ENCODE results near the gene KCND3.

The KCND3 gene

GRCh38 chr1:111831153-111831552 lies 158.3 kb downstream of the KCND3 start:
- no peak for TF ChIP-seq CTCF (IDR thresholded peaks at IDR 0.05; ENCODE audit: low read length, missing control alignments)
- DNase-seq (ENCODE audit: low read depth), result no peak
- H3K4me3 ChIP-seq (replicated peaks; ENCODE audit: low read depth, low read length), result no peak overlapping the region

DNA sequence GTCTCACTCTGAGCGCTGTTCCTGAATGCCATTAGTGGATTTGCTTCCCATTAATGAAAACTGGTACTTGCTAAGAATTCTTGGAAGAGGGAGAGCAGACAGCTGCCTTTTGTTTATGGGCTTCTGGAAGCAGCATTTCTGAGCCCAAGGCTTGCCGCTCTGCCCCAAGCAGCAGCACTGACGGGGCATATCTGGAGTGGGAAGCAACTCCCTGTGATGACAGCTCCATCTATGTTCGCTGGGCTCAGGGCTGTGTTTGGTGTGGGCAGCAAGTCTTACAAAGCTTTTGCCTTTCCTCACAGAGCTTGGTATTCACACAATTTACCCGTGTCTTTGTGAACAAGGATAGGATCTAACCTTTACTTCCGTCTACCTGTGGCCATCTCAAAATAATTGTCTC lies 161.5 kb downstream of the KCND3 start:
- no peak for DNase-seq (ENCODE audit: low read depth)
- no peak for TF ChIP-seq CTCF (IDR thresholded peaks at IDR 0.05; ENCODE audit: low read length, missing control alignments)
- no peak overlapping the region for H3K4me3 ChIP-seq (replicated peaks; ENCODE audit: low read depth, low read length)

DNA sequence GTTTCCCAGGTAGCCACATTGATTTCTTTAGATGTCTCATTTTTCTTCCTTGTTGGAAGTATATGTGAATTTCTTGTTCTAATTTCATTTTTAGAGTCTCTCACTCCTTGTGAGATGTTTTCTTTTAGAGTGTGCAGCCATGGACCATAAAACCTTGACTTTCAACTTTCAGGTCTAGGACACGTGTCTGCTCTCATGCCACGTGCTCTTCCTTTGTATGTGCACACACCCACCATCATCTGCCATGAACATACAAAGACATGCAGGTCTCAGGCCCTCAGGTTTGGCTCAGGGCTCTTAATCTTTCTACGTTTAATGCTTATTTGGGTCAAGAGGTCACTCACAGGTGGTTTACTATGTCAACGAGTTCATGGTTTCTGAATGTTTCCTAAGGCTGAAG lies 163.2 kb downstream of the KCND3 start:
- no peak overlapping the region for H3K4me3 ChIP-seq (replicated peaks; ENCODE audit: low read depth, low read length)
- no peak for TF ChIP-seq CTCF (IDR thresholded peaks at IDR 0.05; ENCODE audit: low read length, missing control alignments)
- no peak for DNase-seq (ENCODE audit: low read depth)

DNA sequence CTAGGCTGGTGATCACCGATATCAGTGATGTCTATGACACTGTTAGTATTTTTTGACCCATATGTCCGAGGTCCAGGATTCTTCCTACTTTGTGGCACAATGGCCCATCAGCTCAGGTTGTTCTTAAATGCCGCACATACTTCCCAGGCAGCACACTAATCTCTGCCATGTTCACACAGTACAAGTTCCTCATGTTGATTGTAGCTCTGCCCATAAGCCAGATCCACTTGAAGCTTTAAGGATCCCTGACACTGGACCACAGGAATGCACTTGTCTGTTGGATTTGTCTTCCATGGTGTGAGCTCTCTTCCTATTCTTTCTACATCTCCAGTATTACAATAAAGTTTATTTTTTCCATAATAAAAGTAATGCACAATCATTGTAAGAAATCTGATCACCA lies 164.3 kb downstream of the KCND3 start:
- no peak overlapping the region for H3K4me3 ChIP-seq (replicated peaks; ENCODE audit: low read depth, low read length)
- DNase-seq (ENCODE audit: low read depth), result no peak
- TF ChIP-seq CTCF (IDR thresholded peaks at IDR 0.05; ENCODE audit: low read length, missing control alignments), result no peak

- no peak overlapping the region for H3K4me3 ChIP-seq (replicated peaks; ENCODE audit: low read depth, low read length)
- DNase-seq (ENCODE audit: low read depth), result no peak
- no peak for TF ChIP-seq CTCF (IDR thresholded peaks at IDR 0.05; ENCODE audit: low read length, missing control alignments)
Measured at GRCh38 chr1:111822138-111822537, 167.3 kb downstream of the KCND3 start.

DNA sequence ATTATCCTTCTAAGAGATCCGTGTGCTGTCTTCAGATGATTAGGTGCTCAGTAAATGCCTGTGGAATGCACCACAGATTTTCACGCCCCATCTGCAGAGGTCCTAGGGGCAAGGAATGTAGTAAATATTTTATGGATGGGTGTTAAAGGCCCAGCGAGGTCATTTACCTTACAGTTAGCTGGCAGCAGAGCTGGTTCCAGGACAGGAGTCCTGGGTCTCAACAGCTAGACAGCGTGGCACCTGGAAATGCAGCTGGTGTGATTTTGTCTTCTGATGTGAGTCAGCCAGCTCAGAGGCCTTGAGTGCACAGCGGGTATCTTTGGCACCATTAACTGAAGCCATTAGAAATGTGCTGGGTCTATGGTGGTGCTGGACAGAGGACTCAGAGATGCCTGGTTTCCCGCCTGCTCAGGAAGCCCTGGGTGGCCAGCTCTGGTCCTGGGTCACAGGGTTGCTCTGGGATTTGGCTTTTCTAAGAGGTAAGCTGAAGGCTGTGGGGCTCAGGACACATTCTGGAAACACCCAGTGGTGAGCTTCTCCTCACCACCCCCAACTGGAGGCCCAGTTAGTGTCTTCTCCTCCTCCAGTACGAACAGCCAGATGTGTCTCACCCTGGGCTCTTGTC lies 168.2 kb downstream of the KCND3 start:
- no peak overlapping the region for H3K4me3 ChIP-seq (replicated peaks; ENCODE audit: low read depth, low read length)
- TF ChIP-seq CTCF (IDR thresholded peaks at IDR 0.05; ENCODE audit: low read length, missing control alignments), result no peak
- no peak for DNase-seq (ENCODE audit: low read depth)

DNA sequence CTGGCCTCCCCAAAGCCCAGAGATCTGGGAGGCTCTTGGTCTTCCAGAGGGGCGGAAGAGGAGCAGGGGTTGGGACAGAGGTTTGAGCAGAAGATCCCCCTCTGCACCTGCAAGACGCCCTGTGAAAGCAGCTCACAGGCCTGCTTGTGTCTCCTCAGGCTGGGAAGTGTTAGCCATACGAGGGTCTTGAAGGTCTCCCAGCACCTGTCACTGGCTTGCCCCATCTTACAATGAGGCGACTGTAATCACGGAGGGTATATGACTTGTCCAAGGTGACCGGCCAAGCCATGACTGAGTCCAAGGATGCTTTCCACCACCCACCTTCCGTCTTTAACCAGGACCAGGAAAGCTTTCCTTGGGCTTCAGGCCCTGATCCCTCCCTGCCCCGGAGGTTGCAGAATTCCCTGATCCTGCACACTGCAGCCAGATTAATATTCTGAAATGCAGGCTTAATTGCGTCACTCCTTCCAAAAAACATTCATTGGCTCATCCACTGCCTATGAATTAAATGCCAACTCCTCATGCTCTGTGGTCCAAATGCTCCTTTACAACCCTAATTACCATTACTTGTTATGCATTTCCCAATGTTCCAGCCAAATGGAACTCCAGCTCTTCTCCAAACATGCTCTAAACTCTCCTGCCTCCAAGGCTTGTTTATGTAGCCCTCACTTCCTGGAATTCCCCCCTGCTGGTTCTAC lies 169.8 kb downstream of the KCND3 start:
- no peak for DNase-seq (ENCODE audit: low read depth)
- no peak for TF ChIP-seq CTCF (IDR thresholded peaks at IDR 0.05; ENCODE audit: low read length, missing control alignments)
- H3K4me3 ChIP-seq (replicated peaks; ENCODE audit: low read depth, low read length), result no peak overlapping the region
